HUES6 (cell line): Measurements from ENCODE around the gene GTF2I.
"Not testable (repeated sequence)": the region's sequence is repeated elsewhere in the genome, so short reads cannot be mapped to it uniquely, and the experiment has no call there.

Experiments used
- H3K27ac ChIP-seq: 2 replicates; pipeline ENCODE4 v1.7.0; 2013; ENCODE audit warnings: low read depth, mild to moderate bottlenecking, low read length, inconsistent platforms
- H3K27me3 ChIP-seq: 2 replicates; pipeline ENCODE4 v1.6.1; 2013; ENCODE audit warnings: low read length; ENCODE audit not compliant: control insufficient read depth, insufficient read depth
- H3K36me3 ChIP-seq: 2 replicates; pipeline ENCODE4 v1.6.1; 2013; ENCODE audit warnings: low read length; ENCODE audit not compliant: control insufficient read depth, insufficient read depth
- H3K4me1 ChIP-seq: 2 replicates; pipeline ENCODE4 v1.6.1; 2013; ENCODE audit warnings: low read length; ENCODE audit not compliant: control insufficient read depth, insufficient read depth
- H3K4me3 ChIP-seq: 2 replicates; pipeline ENCODE4 v1.5.1; 2013; ENCODE audit warnings: low read depth, low read length
- H3K9ac ChIP-seq: one replicate; pipeline ENCODE4 v1.6.1; 2013; ENCODE audit warnings: mild to moderate bottlenecking, low read length
- H3K9me3 ChIP-seq: 2 replicates; pipeline ENCODE4 v1.6.1; 2013; ENCODE audit warnings: low read depth, low read length; ENCODE audit not compliant: control insufficient read depth, insufficient read depth

Gene GTF2I

DNA sequence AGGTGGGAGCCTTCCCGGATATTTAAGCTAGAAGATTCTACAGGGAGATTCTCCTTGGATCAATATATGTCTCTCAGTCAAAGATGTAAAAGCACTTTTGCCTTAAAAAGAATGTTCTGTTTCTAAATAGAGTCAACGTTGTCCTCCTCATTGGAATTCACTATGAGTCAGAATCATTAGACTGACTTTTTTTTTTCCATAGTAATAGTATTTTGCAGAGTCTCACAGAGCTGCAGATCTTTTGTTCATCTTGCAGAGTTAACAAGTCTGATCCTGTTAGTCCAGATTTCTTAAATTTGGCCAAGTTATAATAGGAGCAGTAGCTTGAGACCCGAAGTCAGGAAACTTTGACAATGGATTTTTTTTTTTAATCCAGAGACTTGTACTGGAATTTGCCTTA is 101.5 kb downstream of the GTF2I start:
- not testable (repeated sequence) for H3K9ac ChIP-seq, H3K27me3 ChIP-seq, H3K36me3 ChIP-seq, H3K9me3 ChIP-seq, H3K4me3 ChIP-seq, H3K4me1 ChIP-seq, H3K27ac ChIP-seq

DNA sequence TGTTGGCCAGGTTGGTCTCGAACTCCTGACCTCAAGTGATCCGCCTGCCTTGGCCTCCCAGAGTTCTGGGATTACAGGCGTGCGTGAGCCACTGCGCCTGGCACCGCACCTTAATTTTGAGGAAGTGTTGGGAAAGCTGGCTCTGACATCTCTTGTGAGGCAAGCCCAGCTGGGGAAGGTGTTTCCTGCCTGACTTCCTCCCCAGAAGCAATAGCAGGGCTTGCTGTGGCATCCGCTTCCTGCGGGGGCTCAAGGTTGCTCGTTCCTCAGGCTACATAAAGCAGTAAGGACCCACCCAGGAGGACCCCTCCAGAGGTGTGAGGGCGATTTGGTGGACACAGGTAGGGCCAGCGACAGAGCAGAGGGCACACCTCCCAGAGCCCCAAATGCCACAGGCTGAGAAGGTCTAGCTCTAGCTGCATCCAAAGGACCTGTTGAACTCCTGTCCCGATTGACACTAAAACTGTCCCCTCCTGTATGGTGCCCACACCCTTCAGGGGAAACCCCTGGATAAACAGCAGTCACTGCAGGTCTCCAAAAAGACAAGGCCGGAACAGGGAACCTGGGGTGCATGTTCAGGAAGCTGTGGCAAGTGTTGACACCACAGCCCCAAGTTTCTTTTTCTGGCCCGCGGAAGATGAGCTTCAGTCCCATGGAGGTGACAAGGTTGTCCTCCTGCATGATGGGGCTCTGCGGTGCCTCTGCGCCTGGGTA is 107.8 kb downstream of the GTF2I start:
- H3K27ac ChIP-seq, H3K9ac ChIP-seq, H3K36me3 ChIP-seq, H3K9me3 ChIP-seq, H3K4me3 ChIP-seq, H3K4me1 ChIP-seq, H3K27me3 ChIP-seq: not testable (repeated sequence)

GRCh38 chr7:74766509-74766908 is 109.0 kb downstream of the GTF2I start:
- not testable (repeated sequence) for H3K9me3 ChIP-seq, H3K27me3 ChIP-seq, H3K36me3 ChIP-seq, H3K27ac ChIP-seq, H3K4me3 ChIP-seq, H3K4me1 ChIP-seq, H3K9ac ChIP-seq

GRCh38 chr7:74766991-74767390 is 109.5 kb downstream of the GTF2I start:
- not testable (repeated sequence) for H3K4me3 ChIP-seq, H3K9me3 ChIP-seq, H3K9ac ChIP-seq, H3K27ac ChIP-seq, H3K27me3 ChIP-seq, H3K4me1 ChIP-seq, H3K36me3 ChIP-seq

DNA sequence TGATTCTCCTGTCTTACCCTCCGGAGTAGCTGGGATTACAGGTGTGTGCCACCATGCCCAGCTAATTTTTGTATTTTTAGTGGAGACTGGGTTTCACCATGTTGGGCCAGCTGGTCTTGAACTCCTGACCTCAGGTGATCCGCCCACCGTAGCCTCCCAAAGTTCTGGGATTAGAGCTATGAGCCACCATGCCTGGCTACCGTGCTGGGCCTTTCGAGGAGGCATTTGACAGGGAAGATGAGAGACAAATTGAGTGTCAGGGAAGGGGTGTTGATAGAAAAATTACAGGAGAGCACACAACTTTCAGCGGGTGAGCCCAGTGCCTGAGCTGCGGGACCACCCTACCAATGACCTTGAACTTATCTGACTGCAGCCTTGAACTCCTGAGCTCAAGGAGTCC is 112.5 kb downstream of the GTF2I start:
- H3K4me3 ChIP-seq, H3K36me3 ChIP-seq, H3K9me3 ChIP-seq, H3K4me1 ChIP-seq, H3K27ac ChIP-seq, H3K9ac ChIP-seq, H3K27me3 ChIP-seq: not testable (repeated sequence)

DNA sequence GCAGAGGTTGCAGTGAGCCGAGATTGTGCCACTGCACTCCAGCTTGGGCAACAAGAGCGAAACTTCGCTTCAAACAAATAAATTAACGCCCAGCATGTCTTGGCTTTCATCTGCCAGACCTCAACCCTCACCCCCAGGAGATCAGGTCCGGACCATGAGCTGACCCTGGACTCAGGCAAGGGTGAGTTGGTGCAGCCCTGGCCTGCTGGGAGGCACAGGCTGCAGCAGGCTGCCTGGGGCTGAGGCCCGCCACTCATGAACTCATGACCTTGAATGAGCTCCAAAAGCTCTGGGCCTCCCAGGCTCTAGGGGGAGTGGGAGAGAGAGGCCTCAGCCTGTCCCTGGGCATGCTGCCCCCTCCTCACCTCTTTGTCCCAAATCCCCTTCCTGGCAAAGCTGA is 114.6 kb downstream of the GTF2I start:
- not testable (repeated sequence) for H3K9ac ChIP-seq, H3K27ac ChIP-seq, H3K4me3 ChIP-seq, H3K36me3 ChIP-seq, H3K9me3 ChIP-seq, H3K27me3 ChIP-seq, H3K4me1 ChIP-seq

DNA sequence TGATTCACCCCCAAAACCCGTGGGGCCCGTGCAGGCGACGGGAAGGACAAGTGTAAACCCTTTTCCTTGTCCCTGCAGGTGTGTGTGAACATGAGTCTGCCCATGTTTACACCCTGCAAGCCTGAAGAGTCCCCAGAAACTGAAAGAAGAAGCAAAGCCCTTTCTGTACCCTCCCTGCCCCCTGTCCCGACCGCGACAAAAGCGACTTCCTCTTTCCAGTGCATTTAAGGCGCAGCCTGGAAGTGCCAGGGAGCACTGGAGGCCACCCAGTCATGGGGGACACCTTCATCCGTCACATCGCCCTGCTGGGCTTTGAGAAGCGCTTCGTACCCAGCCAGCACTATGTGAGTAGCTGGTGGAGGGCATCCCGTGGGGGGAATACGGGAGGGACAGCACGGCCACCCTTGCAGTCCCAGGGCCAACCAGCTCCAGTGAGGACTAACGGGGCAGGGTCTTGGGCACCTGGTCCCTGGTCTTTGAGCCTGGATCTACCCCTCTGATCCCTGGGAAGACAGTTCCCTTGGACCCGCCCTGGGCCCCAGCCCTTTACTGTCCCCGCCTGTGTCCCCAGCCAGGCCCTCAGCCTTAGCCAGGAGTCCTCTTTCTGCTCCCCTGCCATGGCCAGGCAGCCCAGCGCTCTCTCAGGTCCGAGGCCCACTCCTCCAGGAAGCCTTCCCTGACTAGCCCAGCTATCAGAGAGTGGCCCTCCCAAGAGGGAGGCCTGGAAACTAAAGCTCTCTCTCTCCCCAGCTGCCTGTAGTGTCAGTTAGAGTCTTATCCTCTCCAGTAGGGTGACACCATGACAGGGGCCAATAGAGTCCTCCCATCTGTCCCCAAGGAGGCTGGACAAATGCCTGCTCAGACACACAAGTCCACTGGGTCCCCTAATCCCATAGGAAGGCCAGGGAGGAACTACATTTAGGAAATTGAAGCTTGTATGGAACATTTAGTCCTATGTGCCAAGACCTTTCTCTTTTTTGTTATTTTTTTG is 116.5 kb downstream of the GTF2I start, which contains the start of gene NCF1:
Gene NCF1, plus strand, starts transcription at position 252 of the 991 bp plus-strand sequence. Its CDS starts 21 bp downstream, at position 273.
- H3K36me3 ChIP-seq, H3K9ac ChIP-seq, H3K4me3 ChIP-seq, H3K27ac ChIP-seq, H3K4me1 ChIP-seq, H3K27me3 ChIP-seq, H3K9me3 ChIP-seq: not testable (repeated sequence)

GRCh38 chr7:74775111-74775510 is 117.6 kb downstream of the GTF2I start:
- not testable (repeated sequence) for H3K4me1 ChIP-seq, H3K9me3 ChIP-seq, H3K9ac ChIP-seq, H3K36me3 ChIP-seq, H3K27ac ChIP-seq, H3K27me3 ChIP-seq, H3K4me3 ChIP-seq

DNA sequence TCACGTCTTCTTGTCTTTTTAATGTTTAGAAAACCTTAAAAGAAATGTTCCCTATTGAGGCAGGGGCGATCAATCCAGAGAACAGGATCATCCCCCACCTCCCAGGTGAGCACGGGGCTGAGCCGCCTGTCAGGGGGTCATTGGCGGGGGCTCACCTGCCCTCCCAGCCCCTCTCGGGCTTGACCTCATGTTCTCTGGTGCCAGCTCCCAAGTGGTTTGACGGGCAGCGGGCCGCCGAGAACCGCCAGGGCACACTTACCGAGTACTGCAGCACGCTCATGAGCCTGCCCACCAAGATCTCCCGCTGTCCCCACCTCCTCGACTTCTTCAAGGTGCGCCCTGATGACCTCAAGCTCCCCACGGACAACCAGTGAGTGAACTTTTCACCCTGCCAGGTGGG is 121.5 kb downstream of the GTF2I start:
- not testable (repeated sequence) for H3K9me3 ChIP-seq, H3K27ac ChIP-seq, H3K9ac ChIP-seq, H3K36me3 ChIP-seq, H3K4me1 ChIP-seq, H3K27me3 ChIP-seq, H3K4me3 ChIP-seq

DNA sequence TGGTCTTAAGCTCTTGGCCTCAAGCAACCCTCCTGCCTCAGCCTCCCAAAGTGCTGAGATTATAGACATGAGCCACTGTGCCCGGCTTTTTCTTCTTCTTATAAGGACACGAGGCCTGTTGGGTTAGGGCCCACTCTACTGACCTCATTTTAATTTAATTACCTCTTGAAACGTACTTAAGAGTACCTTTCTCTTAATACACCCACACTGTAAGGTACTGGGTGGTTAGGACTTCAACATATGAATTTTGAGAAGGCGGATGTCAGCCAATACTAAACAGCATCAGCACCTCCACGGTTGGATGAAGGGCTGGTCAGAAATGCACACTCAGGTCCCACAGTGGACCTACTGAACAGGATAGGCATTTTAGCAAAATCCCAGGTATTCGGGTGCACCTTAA is 124.2 kb downstream of the GTF2I start:
- not testable (repeated sequence) for H3K36me3 ChIP-seq, H3K27me3 ChIP-seq, H3K9me3 ChIP-seq, H3K9ac ChIP-seq, H3K27ac ChIP-seq, H3K4me1 ChIP-seq, H3K4me3 ChIP-seq

DNA sequence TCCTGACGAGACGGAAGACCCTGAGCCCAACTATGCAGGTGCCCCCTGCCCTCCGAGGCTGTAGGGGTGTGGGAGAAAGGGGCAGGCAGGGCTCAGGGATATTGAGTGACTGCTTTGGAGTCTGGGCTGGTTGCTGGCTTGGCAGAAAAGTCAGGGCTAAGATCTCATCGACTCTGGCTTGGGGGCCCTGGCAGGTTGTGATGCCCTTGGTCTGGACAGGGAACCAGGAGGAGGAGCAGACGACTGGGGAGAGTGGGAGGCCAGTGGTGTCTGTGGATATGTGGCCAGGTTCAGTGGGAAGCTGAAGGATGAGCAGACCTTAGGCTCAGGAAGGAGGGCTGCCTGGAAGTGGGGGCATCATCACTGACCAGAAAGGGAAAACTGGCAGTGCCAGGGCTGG is 126.1 kb downstream of the GTF2I start:
- H3K9me3 ChIP-seq, H3K4me1 ChIP-seq, H3K27ac ChIP-seq, H3K9ac ChIP-seq, H3K4me3 ChIP-seq, H3K27me3 ChIP-seq, H3K36me3 ChIP-seq: not testable (repeated sequence)
